HG03558 (cell line): ENCODE measurements around the gene OOSP4A.
"Not testable (repeated sequence)": the region's sequence is repeated elsewhere in the genome, so short reads cannot be mapped to it uniquely, and the experiment has no call there.

Experiments
- ATAC-seq: cut with Tn5 transposase; IDR thresholded peaks from one replicate; pipeline ENCODE4 v1.9.1; 2021; ENCODE audit warnings: moderate number of reproducible peaks; ENCODE audit not compliant: unreplicated experiment; ENCODE audit errors: extremely low read depth

The OOSP4A gene

GRCh38 chr11:59968395-59968783 is 4.6 kb downstream of the OOSP4A start:
- ATAC-seq, result no peak

DNA sequence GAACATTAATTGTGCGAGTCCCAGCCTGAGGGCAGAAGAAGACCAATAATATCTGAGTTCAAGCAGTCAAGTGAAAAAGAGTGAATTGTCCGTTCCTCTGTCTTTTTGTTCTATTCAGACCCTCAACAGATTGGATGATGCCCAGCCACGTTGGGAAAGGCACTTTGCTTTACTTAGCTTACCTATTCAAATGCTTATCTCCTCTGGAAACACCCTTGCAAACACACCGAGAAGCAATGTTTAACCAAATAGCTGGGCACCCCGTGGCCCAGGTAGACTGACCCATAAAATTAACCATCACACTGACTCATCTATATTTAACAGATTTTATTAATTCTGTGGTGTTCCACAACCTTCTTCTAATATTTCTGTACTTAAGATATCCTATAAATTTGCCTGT is 9.3 kb downstream of the OOSP4A start:
- no peak for ATAC-seq

DNA sequence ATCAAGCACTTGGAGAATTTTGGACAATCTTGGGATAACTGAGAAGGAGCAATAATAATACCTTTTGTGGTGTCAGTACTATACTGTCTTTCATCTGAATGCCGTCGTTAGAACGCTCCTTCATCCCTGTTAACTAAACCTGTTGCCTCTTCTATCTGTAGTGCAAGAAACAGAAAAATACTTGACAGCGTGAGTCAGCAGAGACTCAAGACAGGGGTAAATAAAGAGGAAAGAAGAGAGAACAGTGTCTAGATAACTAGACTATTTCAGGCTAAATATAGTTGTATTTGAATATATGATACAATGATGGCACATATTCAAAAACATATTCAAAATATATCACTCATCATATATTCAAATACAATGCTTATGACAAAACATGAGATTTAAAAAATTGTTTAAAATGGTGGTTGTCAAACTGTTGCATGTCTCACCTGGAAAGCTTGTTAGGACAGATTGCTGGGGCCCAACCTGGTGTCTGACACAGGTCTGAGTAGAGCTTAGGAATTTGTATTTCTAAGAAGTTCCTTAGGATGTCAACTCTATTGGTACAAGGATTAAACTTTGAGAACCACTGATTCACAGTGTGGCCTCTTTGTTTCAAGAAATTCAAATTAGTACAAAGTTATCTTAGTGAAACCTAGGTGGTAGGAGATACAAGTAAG is 17.4 kb downstream of the OOSP4A start:
- no peak for ATAC-seq

DNA sequence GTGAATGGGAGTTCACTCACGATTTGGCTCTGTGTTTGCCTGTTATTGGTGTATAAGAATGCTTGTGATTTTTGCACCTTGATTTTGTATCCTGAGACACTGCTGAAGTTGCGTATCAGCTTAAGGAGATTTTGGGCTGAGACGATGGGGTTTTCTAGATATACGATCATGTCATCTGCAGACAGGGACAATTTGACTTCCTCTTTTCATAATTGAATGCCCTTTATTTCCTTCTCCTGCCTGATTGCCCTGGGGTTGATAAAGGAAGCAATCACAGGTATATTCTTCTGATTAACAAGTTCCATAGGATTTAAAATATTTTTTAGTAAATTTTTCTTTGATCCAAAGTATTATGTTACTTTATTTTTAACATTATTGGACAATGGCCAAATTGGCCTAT is 18.2 kb downstream of the OOSP4A start:
- not testable (repeated sequence) for ATAC-seq

DNA sequence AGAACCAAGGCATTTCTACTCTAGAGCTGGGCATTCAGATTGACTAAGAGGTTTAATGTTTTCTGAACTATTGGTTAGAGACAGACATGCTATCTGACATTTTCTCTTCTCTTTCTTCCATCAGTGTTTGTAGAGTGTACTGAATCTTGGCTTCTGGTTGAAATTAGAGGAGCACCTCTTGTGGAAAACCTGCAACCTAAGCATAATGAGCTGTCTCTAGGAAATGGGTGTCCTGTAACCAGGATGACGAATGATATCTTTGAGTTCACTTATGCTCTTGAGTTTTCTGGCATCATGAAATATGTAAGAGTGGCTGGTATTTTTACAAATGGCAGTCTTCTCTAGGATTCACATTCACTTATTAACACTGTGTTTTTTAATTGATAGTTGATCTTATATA is 19.4 kb downstream of the OOSP4A start:
- no peak for ATAC-seq

DNA sequence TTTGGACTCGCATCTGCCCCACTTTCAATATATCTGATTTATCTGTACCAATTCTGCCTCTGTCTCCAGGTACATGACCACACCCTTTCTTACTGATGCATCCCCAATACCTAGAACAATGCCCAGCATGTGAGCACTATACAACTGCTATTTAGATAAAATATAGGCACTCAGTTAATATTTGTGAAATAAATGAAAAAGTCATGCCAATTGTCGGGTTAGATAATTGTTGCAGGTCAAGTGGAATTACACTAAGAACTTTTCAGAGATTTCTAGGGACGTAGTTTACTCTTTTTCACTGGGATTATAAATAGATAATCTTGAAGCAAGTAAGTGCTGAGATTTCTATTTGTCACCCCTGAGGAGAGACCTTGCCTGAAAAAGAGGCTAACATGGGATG is 20.5 kb downstream of the OOSP4A start:
- ATAC-seq, result no peak

DNA sequence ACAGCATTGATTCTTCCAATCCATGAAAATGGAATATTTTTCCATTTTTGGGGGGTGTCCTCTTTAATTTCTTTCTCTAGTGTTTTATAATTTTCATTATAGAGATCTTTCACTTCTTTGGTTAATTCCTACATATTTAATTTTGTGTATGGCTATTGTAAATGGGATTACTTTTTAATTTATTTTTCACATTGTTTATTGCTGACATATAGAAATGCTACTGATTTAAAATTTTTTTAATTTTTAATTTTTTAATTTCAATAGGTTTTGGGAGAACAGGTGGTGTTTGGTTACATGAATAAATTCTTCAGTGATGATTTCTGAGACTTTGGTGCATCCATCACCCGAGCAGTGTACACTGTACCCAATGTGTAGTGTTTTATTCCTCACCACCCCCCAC is 26.6 kb downstream of the OOSP4A start:
- ATAC-seq, result no peak

DNA sequence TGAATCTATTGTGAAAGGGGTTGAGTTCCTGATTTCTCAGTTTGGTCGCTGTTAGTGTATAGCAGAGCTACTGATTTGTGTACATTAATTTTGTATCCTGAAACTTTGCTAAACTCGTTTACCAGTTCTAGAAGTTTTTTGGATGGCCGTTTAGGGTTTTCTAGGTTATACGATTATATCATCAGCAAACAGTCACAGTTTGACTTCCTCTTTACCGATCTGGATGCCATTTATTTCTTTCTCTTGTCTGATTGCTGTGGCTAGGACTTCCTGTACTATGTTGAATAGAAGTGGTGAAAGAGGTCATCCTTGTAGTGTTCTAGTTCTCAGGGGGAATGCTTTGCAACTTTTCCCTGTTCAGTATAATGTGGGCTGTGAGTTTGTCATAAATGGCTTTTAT is 28.6 kb downstream of the OOSP4A start:
- ATAC-seq, result no peak

DNA sequence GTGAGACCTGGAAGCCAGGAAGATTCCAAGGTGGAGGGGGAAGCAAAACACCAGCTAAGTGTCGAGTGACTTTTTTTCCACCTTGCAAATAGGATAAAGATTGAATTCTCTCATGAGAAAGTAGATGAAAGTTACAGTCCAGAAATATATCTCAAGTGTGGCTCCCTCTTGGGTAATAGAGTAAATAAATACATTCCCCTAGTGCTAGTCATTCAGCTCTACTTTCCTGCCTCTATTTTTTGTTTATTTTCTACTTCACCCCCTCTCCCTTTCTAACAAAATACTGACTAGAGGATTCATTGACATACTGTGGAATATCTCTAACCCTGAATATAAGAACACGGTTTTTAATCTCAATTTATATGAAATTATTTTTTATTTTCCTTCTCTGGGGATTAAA is 34.0 kb downstream of the OOSP4A start:
- ATAC-seq, result no peak

GRCh38 chr11:59999691-60000090 is 35.9 kb downstream of the OOSP4A start:
- no peak for ATAC-seq

DNA sequence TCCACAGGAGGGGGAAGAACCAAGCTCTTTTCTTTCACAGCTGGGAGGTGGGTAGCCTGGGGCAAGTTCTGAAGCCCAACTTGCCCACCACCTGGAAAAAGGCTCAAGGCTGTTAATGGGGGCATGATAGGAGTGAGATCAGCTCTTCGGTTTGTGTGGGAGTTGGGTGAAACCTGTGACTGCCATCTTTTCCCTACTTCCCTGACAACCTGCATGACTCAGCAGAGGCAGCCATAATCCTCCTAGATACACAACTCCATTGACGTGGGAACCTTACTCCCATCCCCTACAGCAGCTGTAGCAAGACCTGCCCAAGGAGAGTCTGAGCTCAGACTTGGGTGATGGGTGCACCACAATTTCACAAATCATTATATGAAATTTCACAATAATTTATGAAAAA is 39.9 kb downstream of the OOSP4A start:
- ATAC-seq, result no peak

GRCh38 chr11:60005360-60005759 is 41.5 kb downstream of the OOSP4A start:
- ATAC-seq, result no peak

- no peak for ATAC-seq
Observed at GRCh38 chr11:60016881-60017280, 53.0 kb downstream of the OOSP4A start, which contains the start of gene OOSP4B. TSS of gene OOSP4B (plus strand) at chr11:60017181.

GRCh38 chr11:60018058-60018457 is 54.2 kb downstream of the OOSP4A start:
- ATAC-seq, result no peak
